GM10266 (cell line): ENCODE data around the gene NBAS.
"Not testable (repeated sequence)": the region's sequence is repeated elsewhere in the genome, so short reads cannot be mapped to it uniquely, and the experiment has no call there.

ENCODE experiments used
- DNase-seq: peaks from one replicate; pipeline ENCODE4 v3.0.0; 2012; ENCODE audit errors: extremely low spot score
- TF ChIP-seq, protein P1 (sequence below): IDR thresholded peaks from 2 replicates; pipeline ENCODE4 v1.5.1; 2012; ENCODE audit warnings: mild to moderate bottlenecking, low read depth; ENCODE audit not compliant: control insufficient read depth, insufficient read depth; ENCODE audit errors: missing control alignments

NBAS gene

GRCh38 chr2:15547115-15547876, 13.8 kb downstream of the NBAS start:
- TF ChIP-seq, protein P1, sequence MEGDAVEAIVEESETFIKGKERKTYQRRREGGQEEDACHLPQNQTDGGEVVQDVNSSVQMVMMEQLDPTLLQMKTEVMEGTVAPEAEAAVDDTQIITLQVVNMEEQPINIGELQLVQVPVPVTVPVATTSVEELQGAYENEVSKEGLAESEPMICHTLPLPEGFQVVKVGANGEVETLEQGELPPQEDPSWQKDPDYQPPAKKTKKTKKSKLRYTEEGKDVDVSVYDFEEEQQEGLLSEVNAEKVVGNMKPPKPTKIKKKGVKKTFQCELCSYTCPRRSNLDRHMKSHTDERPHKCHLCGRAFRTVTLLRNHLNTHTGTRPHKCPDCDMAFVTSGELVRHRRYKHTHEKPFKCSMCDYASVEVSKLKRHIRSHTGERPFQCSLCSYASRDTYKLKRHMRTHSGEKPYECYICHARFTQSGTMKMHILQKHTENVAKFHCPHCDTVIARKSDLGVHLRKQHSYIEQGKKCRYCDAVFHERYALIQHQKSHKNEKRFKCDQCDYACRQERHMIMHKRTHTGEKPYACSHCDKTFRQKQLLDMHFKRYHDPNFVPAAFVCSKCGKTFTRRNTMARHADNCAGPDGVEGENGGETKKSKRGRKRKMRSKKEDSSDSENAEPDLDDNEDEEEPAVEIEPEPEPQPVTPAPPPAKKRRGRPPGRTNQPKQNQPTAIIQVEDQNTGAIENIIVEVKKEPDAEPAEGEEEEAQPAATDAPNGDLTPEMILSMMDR: no peak
- no peak for DNase-seq

GRCh38 chr2:15546297-15547098, 14.6 kb downstream of the NBAS start:
- TF ChIP-seq, protein P1: peak; percentile 27
- no peak for DNase-seq

GRCh38 chr2:15544227-15544626, 16.9 kb downstream of the NBAS start:
- no peak for DNase-seq
- TF ChIP-seq, protein P1: no peak

DNA sequence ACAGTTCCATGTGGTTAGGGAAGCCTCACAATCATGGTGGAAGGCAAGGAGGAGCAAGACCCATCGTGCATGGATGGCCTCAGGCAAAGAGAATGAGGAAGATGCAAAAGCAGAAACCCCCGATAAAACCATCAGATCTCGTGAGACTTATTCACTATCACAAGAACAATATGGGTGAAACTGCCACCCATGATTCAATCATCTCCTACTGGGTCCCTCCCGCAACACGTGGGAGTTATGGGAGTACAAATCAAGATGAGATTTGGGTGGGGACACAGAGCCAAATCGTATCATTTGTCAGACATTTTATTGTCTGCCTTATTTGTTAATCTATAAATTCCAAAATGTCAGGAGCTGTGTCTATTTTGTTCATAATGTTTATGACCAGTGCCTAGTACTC, 17.6 kb downstream of the NBAS start:
- no peak for DNase-seq
- TF ChIP-seq, protein P1: no peak

DNA sequence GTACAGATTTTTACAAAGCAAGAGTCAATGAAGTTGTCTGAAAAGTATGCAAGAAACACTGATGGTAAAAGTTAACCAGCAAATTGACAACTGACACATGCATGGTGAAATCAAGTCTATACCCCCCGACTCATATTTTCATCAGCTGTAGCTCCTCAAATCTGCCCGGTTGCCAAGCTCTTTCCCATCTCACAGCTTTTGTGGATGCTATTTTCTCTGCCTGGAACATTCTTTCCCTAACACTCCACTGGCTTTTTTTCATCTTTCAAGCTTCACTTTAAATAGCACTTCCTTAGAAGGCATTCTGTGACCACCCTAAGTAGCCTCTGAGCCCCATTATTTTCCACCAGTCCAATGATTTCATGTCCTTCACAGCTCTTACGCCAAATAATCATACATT, 18.1 kb downstream of the NBAS start:
- DNase-seq: no peak
- TF ChIP-seq, protein P1: no peak

- DNase-seq: not testable (repeated sequence)
These were observed 18.9 kb downstream of the NBAS start for GRCh38 chr2:15542269-15542668.

GRCh38 chr2:15540523-15540922, 20.6 kb downstream of the NBAS start:
- DNase-seq: not testable (repeated sequence)

DNA sequence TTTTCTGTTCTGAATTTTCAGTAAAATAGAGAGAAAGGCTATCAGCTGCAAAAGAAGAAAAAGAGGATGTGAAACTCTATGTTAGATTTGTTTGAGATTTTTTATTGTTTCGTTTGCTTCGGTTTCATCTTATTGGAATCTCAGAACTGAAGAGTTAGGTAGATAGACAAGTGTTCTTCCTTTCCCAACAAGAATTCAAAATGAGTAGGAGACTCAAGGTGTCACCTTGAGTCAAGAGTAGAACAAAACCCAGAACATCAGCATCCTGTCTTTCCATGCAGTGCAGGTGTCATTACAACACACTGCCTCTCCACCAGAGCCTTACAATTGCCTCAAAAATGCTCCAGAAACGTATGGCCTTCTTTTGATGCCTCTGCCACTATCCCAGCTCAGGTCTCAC, 21.1 kb downstream of the NBAS start:
- DNase-seq: peak; percentile 52
- TF ChIP-seq, protein P1: no peak
